HepG2 (cell line): ENCODE measurements around the gene COQ5. TPM values are rescaled to one million over a fixed set of nuclear protein-coding genes. Genes with fewer than 3 reads are reported as not detected.

Source experiments
- BCL3 ChIP-seq: sonication (generic); formaldehyde crosslinking; IDR thresholded peaks from 2 replicates; pipeline ENCODE4 v1.5.1; 2020; ENCODE audit warnings: mild to moderate bottlenecking, missing genetic modification reagents, moderate library complexity
- CBFB ChIP-seq: sonication (generic); formaldehyde crosslinking; IDR thresholded peaks from 2 replicates; pipeline ENCODE4 v1.4.0; 2020; ENCODE audit warnings: missing genetic modification reagents
- HES4 ChIP-seq: sonication (generic); formaldehyde crosslinking; IDR thresholded peaks from 2 replicates; pipeline ENCODE4 v1.9.0; 2021; ENCODE audit warnings: mild to moderate bottlenecking, missing genetic modification reagents, borderline replicate concordance
- HNF1A ChIP-seq, 2 experiments: sonication (generic) in 1 of 2; formaldehyde crosslinking in 1 of 2; IDR thresholded peaks; 2 replicates each; pipeline versions ENCODE4 v1.4.0 to v1.6.1; 2016 to 2020; ENCODE audit warnings: borderline replicate concordance in 1 of 2, low read depth in 1 of 2, mild to moderate bottlenecking in 1 of 2, missing genetic modification reagents in 1 of 2
- HNRNPLL ChIP-seq: fragments of 200-400 bp; formaldehyde crosslinking; IDR thresholded peaks from 2 replicates; pipeline ENCODE4 v1.6.1; 2017; ENCODE audit warnings: mild to moderate bottlenecking, low read depth, low read length; ENCODE audit not compliant: poor library complexity, severe bottlenecking
- JUNB ChIP-seq: sonication (generic); formaldehyde crosslinking; IDR thresholded peaks from 2 replicates; pipeline ENCODE4 v1.8.0; 2022; ENCODE audit warnings: missing genetic modification reagents, mild to moderate bottlenecking, borderline replicate concordance
- KDM2A ChIP-seq: sonication (generic); formaldehyde crosslinking; IDR thresholded peaks from 2 replicates; pipeline ENCODE4 v1.4.0; 2020; ENCODE audit warnings: low read depth, missing genetic modification reagents, borderline replicate concordance
- MAF1 ChIP-seq: sonication (generic); formaldehyde crosslinking; IDR thresholded peaks from 2 replicates; pipeline ENCODE4 v1.5.0; 2020; ENCODE audit warnings: missing genetic modification reagents, borderline replicate concordance
- PCBP2 ChIP-seq: fragments of 200-400 bp; formaldehyde crosslinking; optimal IDR thresholded peaks from 2 replicates; pipeline ENCODE3; 2018; ENCODE audit warnings: low read length, low read depth; ENCODE audit not compliant: poor library complexity, severe bottlenecking
- REST ChIP-seq, 2 experiments: IDR thresholded peaks; 2 replicates each; pipeline ENCODE4 v1.6.1; 2011 to 2012; ENCODE audit warnings: low read length in 2 of 2, borderline replicate concordance in 1 of 2, low read depth in 1 of 2, mild to moderate bottlenecking in 1 of 2, moderate library complexity in 1 of 2
- SMARCC2 ChIP-seq: fragments of 450-650 bp; IDR thresholded peaks from 2 replicates; pipeline ENCODE4 v1.6.1; 2017; ENCODE audit warnings: antibody characterized with exemption, mild to moderate bottlenecking
- TBX2 ChIP-seq: sonication (generic); formaldehyde crosslinking; IDR thresholded peaks from 2 replicates; pipeline ENCODE4 v1.5.0; 2020; ENCODE audit warnings: missing genetic modification reagents, mild to moderate bottlenecking, borderline replicate concordance
- TFDP2 ChIP-seq: sonication (generic); formaldehyde crosslinking; IDR thresholded peaks from 2 replicates; pipeline ENCODE4 v1.4.0; 2020; ENCODE audit warnings: missing genetic modification reagents
- TFE3 ChIP-seq: IDR thresholded peaks from 2 replicates; pipeline ENCODE4 v1.6.1; 2016
- ZNF12 ChIP-seq: sonication (generic); formaldehyde crosslinking; IDR thresholded peaks from 2 replicates; pipeline ENCODE4 v1.5.0; 2020; ENCODE audit warnings: missing genetic modification reagents
- ZNF557 ChIP-seq: sonication (generic); formaldehyde crosslinking; IDR thresholded peaks from 2 replicates; pipeline ENCODE4 v1.4.0; 2020; ENCODE audit warnings: missing genetic modification reagents
- polyA plus RNA-seq, 8 experiments: library from polyadenylated mRNA; depleted of rRNA in 3 of 8; stranded (reverse) in 7 of 8; unstranded in 1 of 8; fragments of >200 nt; fragmentation: Illumina TruSeq in 4 of 8; extraction: Trizol in 4 of 8; gene quantifications; 2 replicates each; pipeline versions ENCODE4 v1.2.1 to v1.2.3, GENCODE V29; 2011 to 2016; ENCODE audit warnings: low read depth in 4 of 8, missing spikeins in 1 of 8, mixed read lengths in 1 of 8; ENCODE audit not compliant: insufficient read depth in 1 of 8
- total RNA-seq, 5 experiments: library from RNA; depleted of rRNA; stranded (reverse); fragments of >200 nt; fragmentation: Illumina TruSeq; extraction: Trizol; gene quantifications; 2 replicates each; pipeline ENCODE4 v1.2.3, GENCODE V29; 2016; ENCODE audit warnings: low read depth in 1 of 5

The COQ5 gene
- total and polyA plus RNA-seq, 2 of the 13 experiments (the other 11 are each of a cell fraction or from before 2014, with no cell fraction given): 36.4 to 41.5 TPM

- TF ChIP-seq HES4 (CRISPR knock-in tag) (peak; percentile 90), KDM2A (CRISPR knock-in tag) (peak; percentile 90), REST (IDR thresholded peaks at IDR 0.05; ENCODE audit: borderline replicate concordance in 1 of 2, low read depth in 1 of 2, low read length in 2 of 2) (peak in 1 of 2 experiments; percentile 12; a peak in 1 of 4 replicates), CBFB (CRISPR knock-in tag) (no peak), PCBP2 (no peak), HNF1A (IDR thresholded peaks at IDR 0.05; ENCODE audit: low read depth) (no peak), HNF1A (CRISPR knock-in tag; IDR thresholded peaks at IDR 0.05; ENCODE audit: borderline replicate concordance) (no peak; the same call in 1 of the 2 replicates), JUNB (CRISPR knock-in tag) (no peak), MAF1 (CRISPR knock-in tag) (no peak), BCL3 (CRISPR knock-in tag) (peak; percentile 94), TFDP2 (CRISPR knock-in tag) (peak; percentile 82), TBX2 (peak; percentile 86), ZNF12 (CRISPR knock-in tag) (no peak), HNRNPLL (peak; percentile 69), SMARCC2 (no peak), ZNF557 (CRISPR knock-in tag) (no peak), TFE3 (CRISPR knock-in tag) (no peak)
Measured at GRCh38 chr12:120469450-120470149, 59.4 kb downstream of the COQ5 start, which contains the start of gene SRSF9 (continued).
